ENCODE data around the gene DDHD1. TPM values are rescaled to one million over a fixed set of nuclear protein-coding genes. Genes with fewer than 3 reads are reported as not detected.

DDHD1 gene
- total RNA-seq, 1 experiment from 2014 or later: 20.0 TPM

GRCh38 chr14:53032838-53033390 is 120.2 kb downstream of the DDHD1 start:
- DNase-seq (ENCODE audit: low spot score): no peak
- peaks cover 9% of the 10 kb centered on the region for H3K9me3 Mint-ChIP-seq
- ChIA-PET POLR2A (no interaction called here), CTCF (interaction anchor here (1.1 kb wide), 1 partner anchor 21 kb away, joined by 3 read pairs; no protein-coding TSS in a partner anchor)
- H3K4me1 Mint-ChIP-seq: no peaks in the 10 kb centered on the region
- no peak overlapping the region for H3K4me3 Mint-ChIP-seq
- ATAC-seq: no peak
- no peaks in the 10 kb centered on the region for H3K27me3 Mint-ChIP-seq (ENCODE audit: low read depth)
- TF ChIP-seq EMX1 (CRISPR knock-in tag; IDR thresholded peaks at IDR 0.05) (no peak), SMAD4 (CRISPR knock-in tag; IDR thresholded peaks at IDR 0.05) (no peak), TP53 (CRISPR knock-in tag; IDR thresholded peaks at IDR 0.05) (no peak), ATF2 (CRISPR knock-in tag; IDR thresholded peaks at IDR 0.05; ENCODE audit: borderline replicate concordance, low read depth) (no peak), ATF1 (CRISPR knock-in tag; IDR thresholded peaks at IDR 0.05) (no peak), MAX (CRISPR knock-in tag; IDR thresholded peaks at IDR 0.05) (no peak), ZNF512 (CRISPR knock-in tag; IDR thresholded peaks at IDR 0.05; ENCODE audit: borderline replicate concordance) (no peak), SP1 (CRISPR knock-in tag; conservative IDR thresholded peaks at IDR 0.05) (no peak), IRF1 (CRISPR knock-in tag; IDR thresholded peaks at IDR 0.05) (no peak), ZNF425 (CRISPR knock-in tag; conservative IDR thresholded peaks at IDR 0.05) (no peak), CREM (CRISPR knock-in tag; IDR thresholded peaks at IDR 0.05) (no peak), RORB (CRISPR knock-in tag; IDR thresholded peaks at IDR 0.05) (no peak), ZNF396 (CRISPR knock-in tag; IDR thresholded peaks at IDR 0.05; ENCODE audit: borderline replicate concordance) (no peak), PRRX2 (CRISPR knock-in tag; IDR thresholded peaks at IDR 0.05) (no peak), IRF2 (CRISPR knock-in tag; IDR thresholded peaks at IDR 0.05; ENCODE audit: borderline replicate concordance, low read depth) (no peak), TEAD4 (CRISPR knock-in tag; IDR thresholded peaks at IDR 0.05) (no peak), PRDM15 (CRISPR knock-in tag; IDR thresholded peaks at IDR 0.05) (no peak), GABPB1 (CRISPR knock-in tag; IDR thresholded peaks at IDR 0.05) (no peak), ERG (CRISPR knock-in tag; IDR thresholded peaks at IDR 0.05) (no peak)
- H3K36me3 Mint-ChIP-seq: peaks cover 12% of the 10 kb centered on the region
- H3K27ac Mint-ChIP-seq: no peak overlapping the region
